HG02588 (cell line): ENCODE data around the gene GPR139.

Source experiments
- ATAC-seq: cut with Tn5 transposase; IDR thresholded peaks from one replicate; pipeline ENCODE4 v1.9.1; 2021; ENCODE audit warnings: mild to moderate bottlenecking, moderate library complexity; ENCODE audit not compliant: unreplicated experiment

GPR139 gene

GRCh38 chr16:19991614-19992013 is 82.1 kb downstream of the GPR139 start:
- no peak for ATAC-seq

GRCh38 chr16:19984135-19984534 is 89.6 kb downstream of the GPR139 start:
- ATAC-seq = no peak
